GM21825 (cell line): Measurements from ENCODE around the gene INPP4A.

Experiments used
- ATAC-seq: cut with Tn5 transposase; IDR thresholded peaks from one replicate; pipeline ENCODE4 v1.9.1; 2021; ENCODE audit warnings: mild to moderate bottlenecking, moderate library complexity; ENCODE audit not compliant: unreplicated experiment

The INPP4A gene

DNA sequence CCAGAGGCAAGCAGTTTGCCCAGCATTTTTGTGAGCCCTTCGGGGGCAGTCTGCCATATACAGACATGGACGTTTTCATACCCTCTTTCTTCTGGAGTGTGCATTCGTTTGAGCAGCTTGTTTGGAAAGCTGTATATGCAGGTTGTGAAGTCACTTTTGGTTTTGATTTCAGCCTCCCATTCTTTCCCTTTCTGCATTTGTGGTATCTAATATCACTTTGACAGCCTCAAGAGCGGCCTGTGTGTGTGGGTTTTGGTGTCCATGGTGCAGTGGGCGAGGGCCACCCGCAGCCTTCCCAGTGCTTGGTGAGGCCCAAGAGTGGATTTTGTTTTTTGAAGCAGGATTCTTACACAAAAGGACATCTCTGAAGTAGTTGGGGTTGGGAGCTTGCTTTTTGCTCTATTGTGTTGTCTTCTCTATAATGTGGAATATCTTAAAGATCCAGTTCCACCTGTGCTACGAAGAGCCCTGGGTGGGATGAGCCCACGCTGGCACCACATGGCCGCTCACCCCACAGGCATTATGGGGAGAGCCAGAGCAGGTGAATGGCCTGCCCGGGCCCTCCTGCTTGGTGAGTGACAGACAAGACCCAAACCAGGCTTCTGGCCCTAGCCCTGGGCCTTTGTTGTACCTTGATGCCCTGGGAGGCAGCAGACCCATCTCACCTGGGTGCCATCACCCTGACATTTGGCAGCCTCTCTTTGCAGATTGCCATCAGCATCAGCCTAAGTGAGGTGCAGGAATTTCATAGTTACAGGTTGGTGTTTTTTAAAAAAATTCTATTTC, 29.5 kb downstream of the INPP4A start:
- no peak for ATAC-seq

DNA sequence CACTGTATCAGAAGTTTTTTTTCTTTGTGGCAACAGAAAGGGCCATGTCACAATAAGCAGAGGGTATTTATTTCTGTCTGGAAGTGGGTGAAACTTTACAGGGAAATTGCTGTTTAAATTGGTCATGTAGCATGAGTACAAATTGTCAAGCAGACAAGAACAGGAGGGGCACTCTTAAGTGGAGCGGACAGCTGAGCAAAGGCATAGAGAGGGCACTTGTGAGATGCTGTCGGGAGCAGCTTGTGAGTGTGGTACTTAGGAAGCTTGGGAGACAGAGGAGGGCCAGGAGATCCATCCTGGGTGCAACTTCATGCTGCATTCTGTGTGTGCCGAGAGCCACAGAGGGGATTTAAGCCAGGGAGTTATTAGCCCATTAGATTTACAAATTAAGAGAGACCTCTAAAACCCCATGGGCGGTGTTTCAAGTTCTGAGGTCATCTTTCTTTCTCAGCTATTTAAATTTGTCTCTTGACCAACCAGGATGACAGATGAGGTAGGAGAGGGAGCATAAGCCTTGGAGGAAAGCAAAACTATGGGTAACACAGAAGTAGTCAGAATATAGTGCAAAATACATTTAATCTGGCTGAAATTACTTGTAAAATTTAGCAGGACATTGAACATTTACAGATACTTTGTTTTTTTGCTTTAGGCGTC, 30.4 kb downstream of the INPP4A start:
- ATAC-seq: no peak

DNA sequence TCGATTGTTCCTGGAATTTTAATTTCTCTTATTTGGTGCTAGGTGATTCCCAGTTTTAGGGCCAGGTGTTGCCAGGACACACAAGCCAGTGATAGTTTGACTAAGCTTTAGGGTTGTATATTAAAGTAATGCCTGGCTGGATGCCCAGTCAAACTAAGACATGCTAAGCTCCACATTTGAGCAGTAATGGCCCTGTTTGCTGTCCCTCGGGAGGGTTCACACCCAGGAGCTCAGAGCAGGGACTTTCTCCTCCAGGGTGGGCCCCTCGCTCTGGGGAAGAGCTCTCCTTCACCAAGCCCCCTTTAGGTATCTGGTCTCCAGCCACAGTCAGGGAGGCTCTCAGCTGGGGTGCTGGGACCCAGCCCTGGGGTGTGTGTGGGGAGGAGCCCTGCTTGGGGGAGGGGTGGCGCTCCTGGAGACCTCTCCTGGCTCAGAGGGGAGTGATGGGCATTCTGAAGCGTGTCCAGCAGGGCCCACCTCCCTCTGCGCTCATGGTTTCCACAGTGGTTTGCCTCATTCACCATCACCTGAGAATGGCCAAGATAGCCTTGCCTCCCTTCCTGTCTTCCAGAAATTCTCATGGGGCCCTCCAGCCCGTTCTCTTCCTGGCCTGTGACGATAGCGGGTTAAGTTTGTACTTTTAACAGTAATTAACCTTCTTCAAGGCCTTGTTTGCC, 31.7 kb downstream of the INPP4A start:
- ATAC-seq: no peak

DNA sequence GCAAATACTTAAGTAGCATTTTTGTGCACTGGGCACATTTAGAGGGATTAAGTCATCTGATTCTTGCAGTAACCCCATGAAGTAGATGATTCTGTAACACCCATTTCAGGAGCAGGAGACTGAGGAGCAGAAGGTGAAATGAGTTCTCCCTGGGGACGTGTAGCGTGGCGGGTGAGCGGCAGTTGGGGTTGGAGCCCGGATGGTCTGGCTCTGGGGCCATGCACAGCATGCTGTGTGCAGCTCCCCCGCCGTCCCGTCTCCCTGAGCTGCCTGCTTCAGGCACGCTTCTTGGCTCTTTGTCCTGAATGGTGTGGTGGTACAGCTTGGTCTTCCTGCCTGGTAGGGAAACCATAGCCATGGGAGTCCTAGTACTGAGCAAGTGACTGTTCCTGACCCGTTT, 32.4 kb downstream of the INPP4A start:
- ATAC-seq: no peak

DNA sequence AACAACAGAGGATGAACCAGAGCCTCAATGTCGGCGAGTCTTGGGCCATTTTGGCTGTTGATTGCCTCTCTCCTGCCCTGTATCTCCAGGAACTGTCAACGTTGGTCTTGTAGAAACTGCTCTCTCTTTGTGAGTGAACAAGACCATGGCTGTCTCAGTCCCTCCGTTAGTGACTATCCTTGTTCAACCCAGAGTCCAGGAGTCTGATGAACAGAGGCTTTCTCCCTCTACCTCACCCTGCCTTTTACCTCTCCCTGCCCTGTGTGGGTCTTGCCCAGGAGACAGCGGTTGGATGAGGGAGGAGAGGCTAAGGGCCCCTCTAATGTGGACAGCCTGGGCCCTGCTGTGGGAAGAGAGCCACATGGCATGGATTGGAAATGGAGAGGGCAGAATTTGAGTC, 32.8 kb downstream of the INPP4A start:
- ATAC-seq: no peak

DNA sequence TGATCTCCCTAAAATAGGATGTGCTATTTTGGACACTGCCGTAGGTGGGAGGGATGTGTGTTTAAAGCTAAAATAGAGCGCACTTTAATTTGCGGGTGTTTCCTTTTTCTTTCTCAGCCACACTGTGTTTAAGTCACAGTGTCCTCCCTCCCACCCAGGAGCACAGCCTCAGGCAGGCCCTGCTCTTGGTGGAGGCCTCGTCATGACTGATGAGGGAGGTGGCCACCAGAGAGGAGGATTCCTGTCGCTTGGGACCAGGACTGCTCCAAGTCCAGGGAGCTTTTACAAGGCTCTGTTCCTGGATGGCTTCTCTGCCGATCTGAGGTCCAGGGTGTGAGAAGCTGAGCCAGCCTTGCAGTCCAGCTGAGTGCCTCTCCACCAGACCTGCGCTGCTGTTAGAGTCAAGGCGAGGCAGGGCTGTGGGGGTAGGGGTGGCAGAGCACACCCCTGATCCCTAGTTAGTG, 33.5 kb downstream of the INPP4A start:
- ATAC-seq: no peak

- no peak for ATAC-seq
These were observed 34.2 kb downstream of the INPP4A start for GRCh38 chr2:98478907-98479306.

- no peak for ATAC-seq
These were observed 34.7 kb downstream of the INPP4A start for GRCh38 chr2:98479371-98479770.

DNA sequence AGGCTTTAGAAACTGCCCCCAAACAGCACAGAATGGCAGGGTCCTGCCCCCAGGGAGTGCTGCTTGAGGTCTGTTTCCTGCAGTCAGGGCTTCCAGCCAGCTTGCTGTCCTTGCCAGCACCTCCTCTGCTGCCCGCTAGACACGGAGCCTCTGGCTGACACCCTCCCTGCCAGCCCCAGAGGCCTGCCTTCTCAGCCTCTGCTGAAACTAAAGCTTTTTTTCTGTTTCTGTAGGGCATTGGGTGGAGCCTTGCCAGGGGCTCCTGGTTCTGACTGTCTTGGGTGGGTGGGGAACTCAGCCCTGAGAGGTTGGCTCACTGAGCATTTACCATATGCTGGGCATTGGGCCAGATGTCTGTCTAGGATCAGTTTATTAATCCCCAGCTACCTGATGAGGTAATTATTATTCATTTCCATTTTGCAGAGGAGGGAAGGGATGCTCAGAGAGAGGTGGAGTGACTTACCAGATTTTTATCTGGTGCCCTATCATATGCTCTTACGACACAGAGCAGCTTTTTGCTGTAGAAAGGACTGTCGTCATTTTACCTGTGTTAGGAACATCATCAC, 35.4 kb downstream of the INPP4A start:
- peak; percentile 32 for ATAC-seq

GRCh38 chr2:98480598-98480997, 35.9 kb downstream of the INPP4A start:
- ATAC-seq: no peak

DNA sequence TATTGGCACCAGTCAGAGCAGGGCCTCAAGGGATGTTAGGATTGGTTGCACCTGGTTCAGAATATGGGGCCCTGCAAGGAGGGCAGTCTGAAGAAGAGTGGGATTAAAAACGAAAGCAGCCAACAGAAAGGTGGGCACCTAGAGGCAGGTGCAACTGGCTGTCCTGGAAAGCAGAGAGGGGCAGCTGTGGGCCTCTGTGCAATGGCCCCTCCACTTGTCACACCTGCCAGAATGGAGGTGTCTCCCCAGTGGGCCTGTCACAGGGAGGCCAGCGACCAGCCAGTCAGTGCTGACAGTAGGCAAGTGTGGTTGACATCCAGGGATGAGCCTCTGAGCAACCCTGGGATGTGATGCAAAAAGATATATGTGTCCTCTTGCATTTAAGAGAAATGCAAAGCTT, 37.7 kb downstream of the INPP4A start:
- ATAC-seq: no peak

DNA sequence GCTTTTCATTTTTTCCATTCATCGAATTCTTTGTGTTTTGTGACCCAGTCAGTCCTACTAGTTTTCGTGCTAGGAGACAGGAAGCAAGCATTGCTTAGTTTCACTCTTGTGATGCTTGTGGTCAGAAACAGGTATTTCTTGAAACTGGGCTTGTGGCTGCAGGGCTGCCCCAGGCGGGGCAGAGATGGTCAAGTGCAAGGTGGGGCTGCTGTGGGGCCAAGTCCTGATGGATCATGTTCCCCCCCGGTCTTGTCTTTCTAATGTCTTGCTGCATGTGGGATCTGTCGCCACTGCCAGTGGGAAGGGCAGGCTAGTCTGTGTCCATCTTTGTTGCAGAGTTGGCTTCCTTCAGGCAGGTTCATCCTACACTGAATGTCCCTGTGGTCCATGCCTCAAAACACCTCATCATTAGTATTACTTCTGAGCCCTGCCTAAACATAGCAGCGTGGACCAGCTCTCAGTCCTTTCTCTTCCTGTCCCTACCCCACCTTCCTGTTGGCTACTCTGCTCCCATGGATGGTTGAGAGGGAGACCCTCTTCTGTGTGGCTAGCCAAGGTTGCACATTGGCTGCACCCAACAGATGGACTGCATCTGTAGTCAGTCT, 38.7 kb downstream of the INPP4A start:
- peak; percentile 52 for ATAC-seq

DNA sequence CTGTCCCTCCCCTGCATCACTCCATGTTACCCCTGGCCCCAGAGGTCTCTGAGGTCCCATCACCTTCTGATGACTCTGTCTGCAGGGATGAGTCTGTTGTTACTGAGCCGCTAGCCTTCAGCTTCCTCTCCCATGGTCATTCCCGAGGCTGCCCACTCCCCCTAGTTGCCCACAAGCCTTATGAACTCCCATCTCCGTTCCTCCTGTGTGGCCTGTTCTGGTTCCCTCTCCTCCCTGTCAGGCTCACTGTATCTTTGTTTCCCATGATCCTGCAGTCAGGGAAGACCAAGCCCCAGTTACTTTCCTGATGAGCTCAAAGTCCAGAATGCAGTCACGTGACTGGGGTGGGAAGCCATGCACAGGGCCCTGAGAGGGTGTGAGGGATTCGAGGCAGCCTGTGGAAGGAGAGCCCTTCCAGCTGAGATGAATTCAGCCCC, 39.5 kb downstream of the INPP4A start:
- ATAC-seq: no peak

DNA sequence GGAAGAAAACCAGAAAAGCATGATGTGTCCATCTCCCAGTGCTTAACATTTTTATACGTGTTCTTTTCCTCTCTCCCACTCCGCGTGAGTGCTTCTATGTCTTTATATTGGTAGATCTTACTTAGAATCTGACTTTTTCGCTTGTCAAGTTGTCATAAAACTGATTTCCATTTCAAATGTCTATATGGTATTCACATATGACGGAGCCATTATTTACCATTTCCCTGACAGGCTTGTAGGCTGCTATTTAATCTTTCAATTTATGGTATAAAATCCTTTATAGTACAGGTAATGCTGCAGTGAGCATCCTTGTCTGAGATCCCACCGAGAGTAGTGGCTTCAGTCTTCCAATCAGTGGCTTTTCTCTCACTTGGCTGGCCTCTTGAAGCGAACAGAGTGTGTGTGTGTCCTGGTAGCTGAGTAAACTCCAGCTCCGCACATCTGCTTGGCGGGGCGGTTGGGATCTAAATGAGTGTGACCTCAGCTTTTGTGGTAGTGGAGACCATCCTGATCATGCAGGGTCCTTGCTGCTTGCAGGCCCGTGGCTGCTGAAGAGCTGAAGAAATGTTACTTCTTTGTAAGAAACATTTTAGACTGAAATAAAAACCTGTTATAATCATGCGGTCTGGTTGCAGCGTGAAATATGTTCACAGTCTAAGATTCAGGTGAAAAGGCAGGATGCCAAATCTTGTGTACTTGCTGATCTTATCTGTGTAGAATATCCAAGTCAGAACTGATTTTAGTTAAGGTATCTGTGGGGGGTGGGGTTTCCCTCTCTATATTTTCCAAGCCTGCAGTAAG, 40.2 kb downstream of the INPP4A start:
- no peak for ATAC-seq

DNA sequence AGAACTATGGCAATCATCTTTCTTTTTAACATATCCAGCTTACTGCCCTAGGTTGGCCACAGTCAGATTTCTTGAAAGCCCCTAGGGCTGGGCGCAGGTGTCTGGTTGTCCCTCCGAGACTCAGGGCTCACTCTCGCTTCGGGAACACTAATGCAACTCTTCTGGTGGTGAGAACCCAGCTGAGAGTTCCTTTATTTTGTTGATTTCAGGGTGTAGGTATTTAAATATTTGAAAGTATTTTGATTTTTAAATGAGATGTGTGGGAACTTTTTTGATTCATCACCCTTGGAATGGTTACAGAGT, 40.7 kb downstream of the INPP4A start:
- ATAC-seq: no peak

GRCh38 chr2:98486374-98486981, 41.8 kb downstream of the INPP4A start:
- ATAC-seq: no peak

- no peak for ATAC-seq
These were observed 42.6 kb downstream of the INPP4A start for GRCh38 chr2:98487101-98487805.

- ATAC-seq: peak; percentile 50
These were observed 43.1 kb downstream of the INPP4A start for GRCh38 chr2:98487806-98488189.

DNA sequence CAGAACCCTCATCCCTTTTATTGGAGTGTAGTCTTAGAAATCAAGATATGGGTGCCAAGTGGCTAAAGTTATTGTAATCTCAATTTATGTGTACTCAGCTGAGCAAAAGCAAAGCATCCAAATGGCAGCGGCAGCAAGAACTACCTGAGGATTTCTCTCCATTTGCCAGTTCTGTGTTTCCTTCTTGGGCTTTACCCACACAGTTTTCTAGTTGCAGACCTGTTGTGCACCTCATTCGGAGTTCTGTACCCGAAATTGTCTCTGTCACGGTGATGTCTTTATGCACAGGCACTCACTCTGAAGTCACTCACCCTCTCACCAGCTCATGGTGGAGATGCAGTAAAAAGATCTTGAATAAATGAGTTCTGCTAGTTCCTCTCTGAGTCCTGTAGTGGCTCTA, 43.6 kb downstream of the INPP4A start:
- ATAC-seq: no peak

DNA sequence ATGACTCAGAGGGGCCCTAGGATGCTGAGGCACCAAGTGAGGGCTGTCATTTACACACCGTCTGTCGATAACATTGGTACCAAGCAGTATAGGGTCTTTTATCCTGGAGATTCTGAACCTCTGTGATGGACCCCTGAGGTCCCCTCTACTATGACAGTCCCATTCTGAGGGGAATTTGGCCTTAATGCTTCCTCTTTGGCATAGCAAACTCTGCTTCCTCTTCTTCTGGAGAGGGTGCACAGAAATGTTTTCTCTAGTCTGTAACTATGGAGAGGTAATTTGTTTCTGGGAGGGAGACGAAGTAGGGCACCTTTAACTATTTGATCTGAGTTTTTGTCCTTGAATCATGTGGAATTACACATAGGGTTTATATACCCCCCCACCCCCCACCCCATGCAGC, 44.8 kb downstream of the INPP4A start:
- ATAC-seq: no peak
